Activated T-helper 1 cell treated with anti-CD3 and anti-CD28 coated beads, Interleukin-12 subunit alpha, Interleukin-12 subunit beta, Interleukin-2, Interleukin-4 antibody, amounts not matched to agents 30 ng/mL and 10 ng/mL and 1 ng/mL, durations not matched to agents 14 hours and 24 hours and 36 hours (primary cell): ENCODE data around the gene PLA2G4C. TPM values are rescaled to one million over a fixed set of nuclear protein-coding genes. Genes with fewer than 3 reads are reported as not detected.

Experiments used
- DNase-seq: peaks from one replicate; pipeline ENCODE4 v3.0.0; 2021; ENCODE audit warnings: low spot score
- H3K27ac Mint-ChIP-seq: one replicate; pipeline ENCODE4 v1.8.0; 2021; ENCODE audit warnings: mild to moderate bottlenecking, mixed read lengths
- H3K27me3 Mint-ChIP-seq: one replicate; pipeline ENCODE4 v1.8.0; 2022; ENCODE audit warnings: mild to moderate bottlenecking, moderate library complexity, mixed read lengths; ENCODE audit not compliant: insufficient read depth
- H3K36me3 Mint-ChIP-seq: one replicate; pipeline ENCODE4 v1.8.0; 2021; ENCODE audit warnings: low read depth, mixed read lengths
- H3K4me1 Mint-ChIP-seq: one replicate; pipeline ENCODE4 v1.8.0; 2021; ENCODE audit warnings: low read depth, mixed read lengths
- H3K4me3 Mint-ChIP-seq: one replicate; pipeline ENCODE4 v1.8.0; 2021; ENCODE audit warnings: mild to moderate bottlenecking, moderate library complexity, mixed read lengths
- H3K9me3 Mint-ChIP-seq: one replicate; pipeline ENCODE4 v1.8.0; 2021; ENCODE audit warnings: mixed read lengths
- intact Hi-C: fragments of 100-400 bp; cut with micrococcal nuclease; formaldehyde crosslinking; loops from one replicate; pipeline ENCODE4 v1.15.1; 2024
- total RNA-seq: library from RNA; stranded (reverse); gene quantifications from 2 replicates; pipeline ENCODE4 v1.2.3, GENCODE V29; 2022

Gene PLA2G4C
- total RNA-seq, 1 donor from 2014 or later, result 12.2 TPM

DNA sequence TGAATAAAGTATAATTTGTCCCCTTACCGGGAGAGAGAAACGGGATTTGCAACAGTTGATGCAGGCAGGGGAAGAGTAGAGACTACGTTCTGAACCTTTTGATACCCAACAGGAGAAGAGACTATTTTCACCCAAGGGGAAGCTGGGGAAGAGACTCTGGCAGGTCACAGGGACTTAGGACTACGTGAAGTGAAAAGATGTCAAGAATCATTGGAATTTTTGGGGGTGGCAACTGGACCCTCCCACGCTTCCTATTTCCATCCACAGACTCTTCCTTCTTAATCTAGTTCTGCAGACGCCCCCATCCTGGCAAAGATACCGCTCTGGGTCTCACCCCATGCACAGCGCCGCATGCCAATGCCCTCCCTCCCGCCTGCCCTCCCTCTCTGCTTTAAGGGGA is 80.5 kb downstream of the PLA2G4C start:
- Mint-ChIP-seq H3K9me3 (no peaks in the 10 kb centered on the region), H3K27me3 (peaks cover 4% of the 10 kb centered on the region), H3K4me1 (no peaks in the 10 kb centered on the region), H3K36me3 (no peaks in the 10 kb centered on the region), H3K4me3 (no peak overlapping the region), H3K27ac (no peak overlapping the region)
- intact Hi-C loops, result no loop called here
- DNase-seq, result no peak

GRCh38 chr19:48029431-48029830 is 81.2 kb downstream of the PLA2G4C start:
- H3K9me3 Mint-ChIP-seq, result no peaks in the 10 kb centered on the region
- intact Hi-C loops, result no loop called here
- H3K27me3 Mint-ChIP-seq, result peaks cover 4% of the 10 kb centered on the region
- H3K4me3 Mint-ChIP-seq, result no peak overlapping the region
- no peaks in the 10 kb centered on the region for H3K4me1 Mint-ChIP-seq
- no peak for DNase-seq
- H3K27ac Mint-ChIP-seq, result no peak overlapping the region
- no peaks in the 10 kb centered on the region for H3K36me3 Mint-ChIP-seq

- Mint-ChIP-seq H3K9me3 (no peaks in the 10 kb centered on the region), H3K4me1 (no peaks in the 10 kb centered on the region), H3K27me3 (peaks cover 2% of the 10 kb centered on the region), H3K27ac (no peak overlapping the region), H3K36me3 (no peaks in the 10 kb centered on the region), H3K4me3 (no peak overlapping the region)
- intact Hi-C loops, result no loop called here
- no peak for DNase-seq
Measured at GRCh38 chr19:48025480-48025879, 85.1 kb downstream of the PLA2G4C start.

DNA sequence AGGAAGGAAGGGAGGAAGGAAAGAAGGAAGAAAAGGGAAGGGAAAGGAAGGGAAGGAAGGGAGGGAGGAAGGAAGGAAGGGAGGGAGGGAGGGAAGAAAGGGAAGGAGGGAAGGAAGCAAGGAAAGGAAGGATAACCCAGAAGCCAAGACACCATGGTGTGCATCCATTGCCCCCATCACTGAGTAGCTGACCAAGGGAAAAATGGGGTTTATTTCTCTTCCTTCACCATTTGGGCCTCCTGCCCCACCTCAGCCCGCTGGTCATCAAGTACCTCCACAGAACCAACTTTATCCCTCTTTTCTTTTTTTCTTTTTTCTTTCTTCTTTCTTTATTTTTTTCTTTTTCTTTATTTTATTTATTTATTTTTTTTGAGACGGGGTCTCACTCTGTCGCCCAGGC is 87.1 kb downstream of the PLA2G4C start:
- peaks cover 2% of the 10 kb centered on the region for H3K27me3 Mint-ChIP-seq
- intact Hi-C loops, result no loop called here
- H3K4me1 Mint-ChIP-seq, result no peaks in the 10 kb centered on the region
- no peaks in the 10 kb centered on the region for H3K36me3 Mint-ChIP-seq
- no peak for DNase-seq
- no peaks in the 10 kb centered on the region for H3K9me3 Mint-ChIP-seq
- H3K27ac Mint-ChIP-seq, result no peak overlapping the region
- no peak overlapping the region for H3K4me3 Mint-ChIP-seq

DNA sequence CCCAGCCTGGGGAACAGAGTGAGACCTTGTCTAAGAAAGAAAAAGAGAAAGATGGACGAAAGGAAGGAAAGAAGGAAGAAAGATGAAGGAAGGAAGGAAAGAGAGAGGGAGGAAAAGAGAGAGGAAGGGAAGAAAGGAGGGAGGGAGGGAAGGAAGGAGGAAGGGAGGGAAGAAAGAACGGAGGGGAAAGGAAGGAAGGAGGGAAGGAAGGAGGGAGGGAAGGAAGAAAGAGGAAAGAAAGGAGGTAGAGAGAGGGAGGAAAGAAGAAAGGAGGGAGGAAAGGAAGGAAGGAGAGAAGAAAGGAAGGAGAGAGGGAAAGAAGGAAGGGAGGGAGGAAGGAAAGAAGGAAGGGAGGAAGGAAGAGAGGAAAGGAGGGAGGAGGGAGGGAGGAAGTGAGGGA is 87.6 kb downstream of the PLA2G4C start:
- intact Hi-C loops, result no loop called here
- Mint-ChIP-seq H3K27ac (no peak overlapping the region), H3K36me3 (no peaks in the 10 kb centered on the region), H3K9me3 (no peaks in the 10 kb centered on the region), H3K4me3 (no peak overlapping the region), H3K4me1 (no peaks in the 10 kb centered on the region), H3K27me3 (peaks cover 3% of the 10 kb centered on the region)
- DNase-seq, result no peak

DNA sequence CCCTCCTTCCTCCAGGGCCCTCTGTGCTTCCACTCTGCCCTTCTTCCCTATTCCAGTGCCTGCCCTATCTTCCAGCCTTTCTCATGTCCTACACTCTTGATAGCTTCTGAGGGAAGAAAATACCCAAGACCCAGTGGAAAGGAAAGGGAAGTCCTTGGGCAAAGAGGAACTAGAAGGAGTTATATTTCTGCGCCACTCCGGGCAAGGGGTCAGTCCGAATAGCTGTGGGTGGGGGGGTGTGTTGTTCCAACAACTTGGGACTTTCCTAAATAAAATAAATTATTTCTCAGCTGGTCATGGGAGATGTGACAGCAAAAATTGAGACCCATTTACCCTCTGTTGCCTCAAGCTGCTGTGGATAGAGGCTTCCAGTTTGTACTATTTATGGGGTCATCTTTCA is 89.9 kb downstream of the PLA2G4C start:
- no peak for DNase-seq
- H3K9me3 Mint-ChIP-seq, result no peaks in the 10 kb centered on the region
- H3K36me3 Mint-ChIP-seq, result no peaks in the 10 kb centered on the region
- peaks cover 4% of the 10 kb centered on the region for H3K27me3 Mint-ChIP-seq
- no peaks in the 10 kb centered on the region for H3K4me1 Mint-ChIP-seq
- no peak overlapping the region for H3K4me3 Mint-ChIP-seq
- no peak overlapping the region for H3K27ac Mint-ChIP-seq
- intact Hi-C loops, result no loop called here

- Mint-ChIP-seq H3K36me3 (no peaks in the 10 kb centered on the region), H3K27me3 (no peaks in the 10 kb centered on the region), H3K27ac (no peak overlapping the region), H3K4me1 (no peaks in the 10 kb centered on the region), H3K4me3 (no peak overlapping the region), H3K9me3 (no peaks in the 10 kb centered on the region)
- no peak for DNase-seq
- intact Hi-C loops, result no loop called here
Measured at GRCh38 chr19:48010932-48011758, 99.5 kb downstream of the PLA2G4C start.

DNA sequence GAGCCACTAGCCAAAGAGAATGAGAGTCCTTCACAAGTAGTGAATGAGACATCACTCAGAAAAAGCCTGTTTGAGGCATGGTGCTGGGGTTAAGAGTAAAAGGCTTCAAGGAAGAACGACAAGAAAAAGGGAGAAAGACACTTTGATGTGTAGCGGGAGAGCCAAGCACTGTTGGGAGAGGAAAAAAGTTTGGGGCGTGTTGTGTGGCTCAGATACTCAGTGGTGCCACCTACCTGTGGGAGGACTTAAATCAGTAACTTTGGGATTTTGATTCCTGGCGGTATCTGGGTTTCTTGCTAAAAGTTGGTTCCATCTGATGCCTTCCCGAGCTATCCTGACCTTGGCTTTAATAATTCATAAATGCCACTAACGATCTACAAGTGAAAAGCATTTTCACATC is 103.9 kb downstream of the PLA2G4C start:
- H3K27me3 Mint-ChIP-seq, result no peaks in the 10 kb centered on the region
- intact Hi-C loops, result no loop called here
- no peaks in the 10 kb centered on the region for H3K4me1 Mint-ChIP-seq
- no peak overlapping the region for H3K4me3 Mint-ChIP-seq
- no peaks in the 10 kb centered on the region for H3K9me3 Mint-ChIP-seq
- H3K27ac Mint-ChIP-seq, result no peak overlapping the region
- no peak for DNase-seq
- no peaks in the 10 kb centered on the region for H3K36me3 Mint-ChIP-seq

DNA sequence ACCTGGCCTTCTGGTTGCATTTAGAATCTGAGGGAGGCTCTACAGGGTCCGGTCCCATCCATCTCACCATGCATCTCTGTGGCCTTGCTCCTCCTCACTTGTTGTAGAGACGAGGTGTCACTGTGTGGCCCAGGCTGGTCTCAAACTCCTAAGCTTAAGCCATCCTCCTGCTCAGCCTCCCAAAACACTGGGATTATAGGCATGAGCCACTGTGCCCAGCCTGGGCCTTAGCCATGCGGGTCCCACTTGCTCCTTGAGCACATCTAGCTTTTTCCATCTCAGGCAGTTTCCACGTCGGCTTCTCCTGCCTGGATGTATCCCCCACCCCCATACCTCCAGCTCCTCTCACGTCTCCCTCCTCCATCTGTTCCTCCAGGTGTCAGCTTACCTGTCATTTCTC is 106.4 kb downstream of the PLA2G4C start:
- H3K27ac Mint-ChIP-seq, result no peak overlapping the region
- H3K4me3 Mint-ChIP-seq, result no peak overlapping the region
- intact Hi-C loops, result no loop called here
- H3K36me3 Mint-ChIP-seq, result no peaks in the 10 kb centered on the region
- H3K27me3 Mint-ChIP-seq, result no peaks in the 10 kb centered on the region
- no peaks in the 10 kb centered on the region for H3K4me1 Mint-ChIP-seq
- no peaks in the 10 kb centered on the region for H3K9me3 Mint-ChIP-seq
- DNase-seq, result no peak

- Mint-ChIP-seq H3K9me3 (no peaks in the 10 kb centered on the region), H3K36me3 (no peaks in the 10 kb centered on the region), H3K27ac (no peak overlapping the region)
Measured at GRCh38 chr19:48000846-48001245, 109.8 kb downstream of the PLA2G4C start.

GRCh38 chr19:47998800-47999199 is 111.8 kb downstream of the PLA2G4C start:
- no peaks in the 10 kb centered on the region for H3K9me3 Mint-ChIP-seq
- no peaks in the 10 kb centered on the region for H3K36me3 Mint-ChIP-seq
- H3K27ac Mint-ChIP-seq, result no peak overlapping the region
- intact Hi-C loops, result no loop called here
- no peak for DNase-seq
- H3K4me1 Mint-ChIP-seq, result no peaks in the 10 kb centered on the region
- H3K4me3 Mint-ChIP-seq, result no peak overlapping the region
- H3K27me3 Mint-ChIP-seq, result peaks cover 2% of the 10 kb centered on the region

More at GRCh38 chr19:48000846-48001245, 109.8 kb downstream of the PLA2G4C start:
- no peak overlapping the region for H3K4me3 Mint-ChIP-seq
- no peaks in the 10 kb centered on the region for H3K4me1 Mint-ChIP-seq
- no peak for DNase-seq
- no peaks in the 10 kb centered on the region for H3K27me3 Mint-ChIP-seq
- intact Hi-C loops, result no loop called here
